ENCODE results near the gene TBL1X.
"Not testable (repeated sequence)": the region's sequence is repeated elsewhere in the genome, so short reads cannot be mapped to it uniquely, and the experiment has no call there.

The TBL1X gene

GRCh38 chrX:9533611-9534010 lies 68.8 kb downstream of the TBL1X start:
- no peak for DNase-seq (ENCODE audit: low read depth in 4 of 4, low spot score in 1 of 4)

GRCh38 chrX:9534686-9535085 lies 69.8 kb downstream of the TBL1X start:
- DNase-seq (ENCODE audit: low read depth in 4 of 4, low spot score in 1 of 4), result no peak

GRCh38 chrX:9535101-9535500 lies 70.2 kb downstream of the TBL1X start:
- no peak for DNase-seq (ENCODE audit: low read depth in 4 of 4, low spot score in 1 of 4)

- DNase-seq (ENCODE audit: low read depth in 4 of 4, low spot score in 1 of 4), result not testable (repeated sequence)
Measured at GRCh38 chrX:9536156-9536555, 71.3 kb downstream of the TBL1X start.

- DNase-seq (ENCODE audit: low read depth in 4 of 4, low spot score in 1 of 4), result no peak
Measured at GRCh38 chrX:9537781-9538180, 72.9 kb downstream of the TBL1X start.

GRCh38 chrX:9538544-9539045 lies 73.7 kb downstream of the TBL1X start:
- DNase-seq (ENCODE audit: low read depth in 4 of 4, low spot score in 1 of 4), result no peak

GRCh38 chrX:9539605-9540387 lies 74.9 kb downstream of the TBL1X start:
- DNase-seq (ENCODE audit: low read depth in 4 of 4, low spot score in 1 of 4), result no peak

- no peak for DNase-seq (ENCODE audit: low read depth in 4 of 4, low spot score in 1 of 4)
Measured at GRCh38 chrX:9542106-9542760, 77.4 kb downstream of the TBL1X start.

GRCh38 chrX:9542761-9543111 lies 77.9 kb downstream of the TBL1X start:
- DNase-seq (ENCODE audit: low read depth in 4 of 4, low spot score in 1 of 4), result no peak

- DNase-seq (ENCODE audit: low read depth in 4 of 4, low spot score in 1 of 4), result no peak
Measured at GRCh38 chrX:9555354-9555753, 90.5 kb downstream of the TBL1X start.

- DNase-seq (ENCODE audit: low read depth in 4 of 4, low spot score in 1 of 4), result no peak
Measured at GRCh38 chrX:9557091-9557490, 92.2 kb downstream of the TBL1X start.

- no peak for DNase-seq (ENCODE audit: low read depth in 4 of 4, low spot score in 1 of 4)
Measured at GRCh38 chrX:9557521-9557920, 92.7 kb downstream of the TBL1X start.

- DNase-seq (ENCODE audit: low read depth in 4 of 4, low spot score in 1 of 4), result no peak
Measured at GRCh38 chrX:9558615-9559014, 93.8 kb downstream of the TBL1X start.

- no peak for DNase-seq (ENCODE audit: low read depth in 4 of 4, low spot score in 1 of 4)
Measured at GRCh38 chrX:9560219-9560618, 95.4 kb downstream of the TBL1X start.

GRCh38 chrX:9561199-9561598 lies 96.3 kb downstream of the TBL1X start:
- no peak for DNase-seq (ENCODE audit: low read depth in 4 of 4, low spot score in 1 of 4)

GRCh38 chrX:9562851-9563250 lies 98.0 kb downstream of the TBL1X start:
- DNase-seq (ENCODE audit: low read depth in 4 of 4, low spot score in 1 of 4), result no peak

GRCh38 chrX:9566150-9566621 lies 101.3 kb downstream of the TBL1X start:
- DNase-seq (ENCODE audit: low read depth in 4 of 4, low spot score in 1 of 4), result peak in 1 of 4 experiments; percentile 1

- DNase-seq (ENCODE audit: low read depth in 4 of 4, low spot score in 1 of 4), result no peak
Measured at GRCh38 chrX:9569876-9570301, 105.0 kb downstream of the TBL1X start.

- DNase-seq (ENCODE audit: low read depth in 4 of 4, low spot score in 1 of 4), result no peak
Measured at GRCh38 chrX:9573282-9574106, 108.6 kb downstream of the TBL1X start.

GRCh38 chrX:9576059-9576458 lies 111.2 kb downstream of the TBL1X start:
- DNase-seq (ENCODE audit: low read depth in 4 of 4, low spot score in 1 of 4), result no peak

GRCh38 chrX:9577555-9577954 lies 112.7 kb downstream of the TBL1X start:
- DNase-seq (ENCODE audit: low read depth in 4 of 4, low spot score in 1 of 4), result no peak

All from stimulated activated CD4-positive, alpha-beta T cell treated with anti-CD3 and anti-CD28 coated beads, Interleukin-1b, Interleukin-23, amount 100 ng/mL, for 24 hours (primary cell).